C4-2B (cell line): ENCODE results near the gene SEC16A.

ENCODE experiments used
- CTCF ChIP-seq: fragments of 450-650 bp; conservative IDR thresholded peaks from 2 replicates; pipeline ENCODE4 v1.5.1; 2017; ENCODE audit warnings: mild to moderate bottlenecking
- ZFX ChIP-seq: fragments of 450-650 bp; IDR thresholded peaks from 2 replicates; pipeline ENCODE4 v1.6.1; 2017

- TF ChIP-seq CTCF: no peak
- no peak for TF ChIP-seq ZFX
Observed at GRCh38 chr9:136403915-136404800, 78.7 kb downstream of the SEC16A start.
